ENCODE results near the gene MTMR8. TPM values are rescaled to one million over a fixed set of nuclear protein-coding genes. Genes with fewer than 3 reads are reported as not detected.

Gene MTMR8
- 0.31 to 0.79 TPM (median 0.46 TPM) in 5 replicates for total RNA-seq (2022; extraction: Qiagen RNA extraction; ENCODE audit: low read depth)

DNA sequence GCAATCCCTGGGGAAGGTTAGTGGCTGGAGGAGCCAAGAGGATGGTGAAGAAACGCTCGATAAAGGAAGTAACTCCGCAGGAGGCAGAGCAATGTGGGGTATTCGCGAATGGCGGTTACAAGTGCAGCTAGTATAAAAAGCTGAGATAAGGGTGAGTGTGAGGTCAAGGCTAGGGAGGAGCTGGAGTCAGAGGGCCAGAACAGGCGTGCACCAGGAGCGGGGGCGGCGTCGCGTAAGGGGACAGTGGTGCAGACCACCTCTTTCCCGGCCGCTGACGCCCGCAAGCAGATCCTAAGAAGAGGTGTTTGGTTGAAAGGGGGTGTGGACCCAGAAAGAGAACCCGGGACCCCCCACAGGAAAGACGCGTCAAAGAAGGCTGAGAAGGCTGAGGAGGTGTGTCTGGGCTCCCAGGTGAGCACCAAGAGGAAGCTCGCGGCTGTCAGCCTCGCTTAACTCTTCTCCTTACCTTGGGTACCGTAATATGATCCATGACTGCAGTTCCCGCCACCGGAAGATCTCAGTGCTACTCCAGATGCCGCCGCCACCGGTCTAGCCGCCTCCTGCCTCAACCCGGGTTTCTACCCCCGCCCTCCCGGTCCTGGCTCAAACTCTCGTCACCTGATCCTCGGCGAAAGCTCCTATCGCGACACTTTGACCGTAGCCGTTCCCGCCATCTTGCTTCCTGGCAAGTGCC lies at the start of gene MTMR8:
Gene MTMR8 (minus strand): TSS at position 579 of the 694 bp plus-strand sequence. CDS start 89 bp downstream, at position 490.

DNA sequence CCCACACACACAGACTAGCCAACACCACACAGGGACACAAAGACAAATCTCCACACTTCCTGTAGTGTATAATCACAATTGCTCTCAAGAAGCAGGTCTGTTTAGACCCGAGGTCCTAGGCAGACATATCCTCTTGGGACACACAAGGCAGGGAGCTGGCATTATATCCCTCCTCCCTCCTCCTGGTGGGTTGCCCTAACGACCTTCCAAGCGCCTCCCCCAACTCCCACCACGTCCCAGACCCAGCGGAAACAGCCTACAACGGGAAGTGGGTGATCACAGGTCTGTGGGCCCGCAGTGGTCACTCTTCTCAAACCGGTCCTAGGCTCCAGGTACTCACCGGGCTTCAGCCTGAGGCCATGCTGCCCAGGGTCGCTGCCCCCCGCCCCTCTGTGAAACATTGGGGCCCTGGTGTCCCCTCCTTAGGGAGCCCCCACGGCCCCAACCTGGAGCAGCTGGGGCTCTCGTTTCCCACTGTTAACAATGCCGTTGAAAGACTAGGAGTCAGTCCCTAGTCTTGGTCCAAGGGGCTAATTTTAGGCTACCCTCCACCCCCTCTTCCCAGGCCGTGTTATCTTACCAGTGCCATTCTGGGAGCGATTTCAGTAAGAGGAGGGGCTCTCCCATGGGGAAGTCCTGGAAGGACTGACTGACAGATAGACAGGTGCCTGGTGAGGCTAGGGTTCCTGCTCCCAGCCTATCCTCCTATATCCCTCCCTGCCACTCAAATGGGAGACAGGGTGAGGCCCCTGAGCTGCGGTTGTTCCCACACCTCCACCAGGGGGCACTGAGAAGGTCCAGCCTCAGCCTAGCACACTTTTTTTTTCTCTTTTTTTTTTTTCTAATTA lies 164.9 kb downstream of the MTMR8 start, which contains the start of gene ASB12:
Gene ASB12 (minus strand): TSS at position 485 of the 848 bp plus-strand sequence. CDS start 4,957 bp downstream, outside the sequence.

Other genes with a start within 250 kb of the MTMR8 start
- 2.0 to 2.8 TPM (median 2.5 TPM) in 5 replicates for gene AMER1, start 189.7 kb downstream of the MTMR8 start, total RNA-seq (2022; extraction: Qiagen RNA extraction; ENCODE audit: low read depth)
- gene ASB12, start 164.8 kb downstream of the MTMR8 start, total RNA-seq (2022; extraction: Qiagen RNA extraction; ENCODE audit: low read depth): 0.03 TPM in 1 of 5 replicates, not detected in the others

All from A549 treated with CpdA at 1 μM for 4 hours (cell line).